Measurements from ENCODE around the gene CHAF1A.

CHAF1A gene

DNA sequence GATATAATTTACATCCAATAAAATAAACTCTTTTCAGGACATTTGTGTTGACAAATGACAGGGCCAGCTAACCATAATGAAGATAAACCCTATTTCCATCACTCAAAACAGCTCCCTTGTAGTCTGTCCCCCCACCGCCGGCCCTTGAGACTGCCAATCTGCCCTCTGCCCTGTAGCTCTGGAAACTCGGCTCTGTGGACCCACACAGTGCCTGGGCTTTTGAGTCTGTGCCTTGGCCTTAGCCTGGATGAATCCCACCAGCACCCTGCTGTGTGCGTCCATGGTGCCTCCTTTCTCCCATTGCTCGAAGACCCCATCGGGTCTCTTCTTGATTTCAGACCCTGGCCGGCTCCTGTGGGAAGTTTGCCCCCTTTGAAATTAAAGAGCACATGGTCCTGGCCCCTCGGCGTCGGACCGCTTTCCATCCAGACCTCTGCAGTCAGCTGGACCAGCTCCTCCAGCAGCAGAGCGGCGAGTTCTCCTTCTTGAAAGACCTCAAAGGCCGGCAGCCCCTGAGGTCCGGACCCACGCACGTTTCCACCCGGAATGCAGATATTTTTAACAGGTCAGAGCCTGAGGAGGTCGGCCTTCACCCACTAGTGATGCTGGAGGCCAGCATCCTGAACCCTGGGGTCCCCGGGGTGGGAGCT, 26.0 kb downstream of the CHAF1A start:
- no peak for DNase-seq (ENCODE audit: low read depth)
- TF ChIP-seq, protein P1, sequence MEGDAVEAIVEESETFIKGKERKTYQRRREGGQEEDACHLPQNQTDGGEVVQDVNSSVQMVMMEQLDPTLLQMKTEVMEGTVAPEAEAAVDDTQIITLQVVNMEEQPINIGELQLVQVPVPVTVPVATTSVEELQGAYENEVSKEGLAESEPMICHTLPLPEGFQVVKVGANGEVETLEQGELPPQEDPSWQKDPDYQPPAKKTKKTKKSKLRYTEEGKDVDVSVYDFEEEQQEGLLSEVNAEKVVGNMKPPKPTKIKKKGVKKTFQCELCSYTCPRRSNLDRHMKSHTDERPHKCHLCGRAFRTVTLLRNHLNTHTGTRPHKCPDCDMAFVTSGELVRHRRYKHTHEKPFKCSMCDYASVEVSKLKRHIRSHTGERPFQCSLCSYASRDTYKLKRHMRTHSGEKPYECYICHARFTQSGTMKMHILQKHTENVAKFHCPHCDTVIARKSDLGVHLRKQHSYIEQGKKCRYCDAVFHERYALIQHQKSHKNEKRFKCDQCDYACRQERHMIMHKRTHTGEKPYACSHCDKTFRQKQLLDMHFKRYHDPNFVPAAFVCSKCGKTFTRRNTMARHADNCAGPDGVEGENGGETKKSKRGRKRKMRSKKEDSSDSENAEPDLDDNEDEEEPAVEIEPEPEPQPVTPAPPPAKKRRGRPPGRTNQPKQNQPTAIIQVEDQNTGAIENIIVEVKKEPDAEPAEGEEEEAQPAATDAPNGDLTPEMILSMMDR (conservative IDR thresholded peaks at IDR 0.05; ENCODE audit: low read depth, low read length) = no peak
- no peak overlapping the region for H3K4me3 ChIP-seq (ENCODE audit: low read length)

DNA sequence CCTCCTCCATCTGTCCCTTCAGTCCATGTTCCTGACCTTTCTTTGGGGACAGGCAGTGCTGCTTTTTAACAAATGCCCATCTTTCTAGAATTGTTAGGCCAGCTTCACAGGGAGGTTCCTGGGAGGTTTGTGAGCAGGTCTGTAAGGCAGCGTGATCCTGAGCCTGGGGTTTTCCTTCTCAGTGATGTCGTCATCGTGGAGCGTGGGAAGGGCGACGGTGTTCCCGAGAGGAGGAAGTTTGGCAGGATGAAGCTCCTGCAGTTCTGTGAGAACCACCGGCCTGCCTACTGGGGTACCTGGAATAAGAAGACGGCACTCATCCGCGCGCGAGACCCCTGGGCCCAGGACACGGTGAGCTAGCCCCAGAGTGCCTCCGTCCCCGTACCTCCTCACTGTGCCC, 26.8 kb downstream of the CHAF1A start:
- TF ChIP-seq, protein P1 (conservative IDR thresholded peaks at IDR 0.05; ENCODE audit: low read depth, low read length) = no peak
- no peak overlapping the region for H3K4me3 ChIP-seq (ENCODE audit: low read length)
- no peak for DNase-seq (ENCODE audit: low read depth)

DNA sequence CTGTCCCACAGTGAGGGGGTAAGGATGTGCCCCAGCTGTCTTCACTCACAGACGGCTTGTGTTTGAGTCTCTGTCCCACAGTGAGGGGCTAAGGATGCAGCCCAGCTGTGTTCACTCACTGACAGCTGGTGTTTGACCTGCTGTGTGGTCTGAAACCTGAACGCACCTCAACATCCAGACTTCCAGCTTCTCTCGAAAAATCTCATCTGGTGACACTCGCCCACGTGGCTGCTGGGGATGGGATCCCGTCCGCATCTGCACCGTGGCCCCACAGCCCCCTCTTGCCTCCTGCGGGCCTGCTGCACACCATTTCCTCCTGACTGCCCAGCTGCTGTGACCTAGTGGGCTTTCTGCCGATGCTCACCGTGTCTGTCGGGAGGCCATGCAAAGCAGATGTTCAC, 27.3 kb downstream of the CHAF1A start:
- no peak for DNase-seq (ENCODE audit: low read depth)
- no peak overlapping the region for H3K4me3 ChIP-seq (ENCODE audit: low read length)
- TF ChIP-seq, protein P1 (conservative IDR thresholded peaks at IDR 0.05; ENCODE audit: low read depth, low read length) = no peak

DNA sequence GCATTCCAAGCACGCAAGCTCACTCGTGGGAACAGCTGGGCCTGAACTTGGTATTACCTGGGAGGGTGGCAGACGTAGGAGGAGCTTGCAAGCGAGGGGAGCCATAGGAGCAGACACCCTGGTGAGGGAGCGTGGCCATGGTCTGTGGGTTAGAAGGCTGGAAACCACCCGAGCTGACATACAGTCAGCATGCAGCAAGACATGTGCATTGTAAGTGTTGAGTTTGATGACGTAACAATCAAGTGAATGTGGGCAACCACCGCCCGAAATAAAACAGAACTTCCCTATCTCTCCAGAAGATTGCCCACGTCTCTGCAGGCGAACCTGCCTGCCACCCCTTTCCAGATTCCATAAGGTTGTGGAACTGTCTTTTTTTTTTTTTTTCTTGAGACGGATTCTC, 28.3 kb downstream of the CHAF1A start:
- no peak overlapping the region for H3K4me3 ChIP-seq (ENCODE audit: low read length)

DNA sequence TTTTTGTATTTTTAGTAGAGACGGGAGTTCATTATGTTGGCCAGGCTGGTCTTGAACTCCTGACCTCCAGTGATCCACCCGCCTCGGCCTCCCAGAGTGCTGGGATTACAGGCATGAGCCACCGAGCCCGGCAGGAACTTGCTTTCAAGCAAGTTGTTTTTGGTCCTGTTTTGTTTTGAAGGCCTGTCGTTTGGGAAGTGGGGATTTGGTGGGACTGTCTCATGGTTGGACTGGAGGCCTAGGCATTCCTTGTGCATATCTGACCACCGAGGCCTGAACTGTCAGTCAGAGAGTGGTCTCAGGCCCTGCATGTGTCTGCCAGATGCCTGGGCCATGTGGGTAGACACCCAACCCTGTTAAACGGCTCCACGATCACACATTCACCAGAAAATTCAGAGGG, 28.9 kb downstream of the CHAF1A start:
- DNase-seq (ENCODE audit: low read depth) = no peak
- TF ChIP-seq, protein P1 (conservative IDR thresholded peaks at IDR 0.05; ENCODE audit: low read depth, low read length) = no peak
- H3K4me3 ChIP-seq (ENCODE audit: low read length) = no peak overlapping the region

More for the DNA sequence above, 28.3 kb downstream of the CHAF1A start:
- no peak for DNase-seq (ENCODE audit: low read depth)
- TF ChIP-seq, protein P1 (conservative IDR thresholded peaks at IDR 0.05; ENCODE audit: low read depth, low read length) = no peak

DNA sequence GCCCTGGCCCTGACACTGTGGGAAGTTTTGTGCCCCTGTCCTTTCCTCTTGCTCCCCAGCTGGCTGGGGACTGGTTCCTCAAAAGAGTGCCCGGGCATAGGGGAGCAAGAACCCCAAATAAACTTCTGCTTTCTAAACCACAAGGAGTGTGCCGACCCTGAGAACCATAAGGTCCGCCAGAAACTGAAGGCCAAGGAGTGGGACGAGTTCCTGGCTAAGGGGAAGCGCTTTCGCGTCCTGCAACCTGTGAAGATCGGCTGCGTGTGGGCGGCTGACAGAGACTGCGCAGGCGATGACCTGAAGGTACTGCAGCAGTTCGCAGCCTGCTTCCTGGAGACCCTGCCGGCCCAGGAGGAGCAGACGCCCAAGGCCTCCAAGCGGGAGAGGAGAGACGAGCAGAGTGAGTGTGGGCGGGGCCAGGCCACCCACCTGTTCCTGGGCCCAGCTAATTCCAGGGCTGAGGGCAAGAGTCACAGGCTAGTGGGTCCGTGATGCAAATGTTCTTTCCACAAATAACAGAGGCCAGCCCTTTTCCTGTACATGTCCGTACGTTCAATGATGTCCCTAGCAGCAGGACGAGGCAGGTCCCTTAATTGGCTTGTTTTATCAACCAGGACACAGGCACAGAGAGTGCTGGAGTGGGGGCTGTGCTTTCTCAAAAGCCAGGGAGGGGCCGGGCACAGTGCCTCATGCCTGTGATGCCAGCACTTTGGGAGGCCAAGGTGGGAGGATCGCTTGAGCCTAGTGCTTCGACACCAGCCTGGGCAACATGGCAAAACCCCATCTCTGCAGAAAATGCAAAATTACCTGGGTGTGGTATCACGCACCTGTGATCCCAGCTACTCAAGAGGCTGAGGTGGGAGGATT, 29.6 kb downstream of the CHAF1A start:
- no peak for DNase-seq (ENCODE audit: low read depth)
- TF ChIP-seq, protein P1 (conservative IDR thresholded peaks at IDR 0.05; ENCODE audit: low read depth, low read length) = no peak
- no peak overlapping the region for H3K4me3 ChIP-seq (ENCODE audit: low read length)

Measured in retinal pigment epithelial cell (primary cell).